A172 (cell line): ENCODE results near the gene CPNE5. TPM values are rescaled to one million over a fixed set of nuclear protein-coding genes. Genes with fewer than 3 reads are reported as not detected.

ENCODE experiments used
- DNase-seq: peaks from one replicate; pipeline ENCODE4 v3.0.0-alpha.2; 2015; ENCODE audit warnings: low spot score
- total RNA-seq: library from RNA; depleted of rRNA; stranded (reverse); fragments of >200 nt; shearing (Covaris generic); gene quantifications from 2 replicates; pipeline ENCODE4 v1.2.3, GENCODE V29; 2014; rRNA removed

Gene CPNE5
- 0.24 TPM in 1 of 2 replicates, not detected in the other for total RNA-seq

DNA sequence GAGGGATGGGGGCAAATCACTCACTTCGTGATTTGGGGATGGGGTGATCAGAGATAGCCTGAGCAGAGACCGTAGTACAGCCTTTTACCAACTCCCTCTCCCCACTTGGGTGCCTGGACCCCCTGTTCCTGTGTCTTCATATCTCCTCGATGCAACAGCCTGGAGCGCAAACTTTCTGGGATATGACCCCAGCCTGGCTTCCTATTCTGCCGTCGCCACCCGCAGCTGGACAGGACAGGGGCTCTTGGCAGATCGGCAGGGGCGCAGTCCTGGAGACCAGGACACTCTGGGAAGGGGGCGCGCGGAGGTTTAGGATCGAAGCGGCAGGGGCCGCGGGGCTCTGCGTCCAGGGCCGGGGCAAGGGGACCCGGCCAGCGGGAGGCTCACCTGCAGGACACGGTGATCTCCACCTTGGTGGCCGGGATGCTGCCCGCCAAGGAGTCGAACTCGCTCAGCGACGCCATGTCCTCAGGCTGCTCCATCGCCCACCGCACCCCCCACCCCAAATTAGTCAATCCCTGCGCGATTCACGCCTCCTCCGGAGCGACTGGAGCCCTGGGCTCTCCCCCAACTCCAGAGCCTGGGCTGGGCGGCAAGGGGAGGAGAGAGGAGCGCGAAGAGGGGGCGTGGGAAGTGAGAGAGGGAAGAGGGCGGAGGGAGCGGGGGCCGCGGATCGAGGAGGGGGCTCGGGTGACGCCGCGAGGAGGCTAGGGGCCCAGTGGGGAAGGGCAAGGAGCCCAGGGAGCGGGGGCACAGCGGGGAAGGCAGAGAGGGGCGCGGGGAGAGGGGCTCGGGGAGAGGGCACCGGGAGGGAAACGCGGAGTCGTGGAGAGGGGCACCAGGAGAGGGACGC lies at the start of gene CPNE5:
CPNE5 (minus strand) TSS at position 549 of the 853 bp plus-strand sequence; CDS start at position 482, 67 bp downstream.
- DNase-seq: no peak

DNA sequence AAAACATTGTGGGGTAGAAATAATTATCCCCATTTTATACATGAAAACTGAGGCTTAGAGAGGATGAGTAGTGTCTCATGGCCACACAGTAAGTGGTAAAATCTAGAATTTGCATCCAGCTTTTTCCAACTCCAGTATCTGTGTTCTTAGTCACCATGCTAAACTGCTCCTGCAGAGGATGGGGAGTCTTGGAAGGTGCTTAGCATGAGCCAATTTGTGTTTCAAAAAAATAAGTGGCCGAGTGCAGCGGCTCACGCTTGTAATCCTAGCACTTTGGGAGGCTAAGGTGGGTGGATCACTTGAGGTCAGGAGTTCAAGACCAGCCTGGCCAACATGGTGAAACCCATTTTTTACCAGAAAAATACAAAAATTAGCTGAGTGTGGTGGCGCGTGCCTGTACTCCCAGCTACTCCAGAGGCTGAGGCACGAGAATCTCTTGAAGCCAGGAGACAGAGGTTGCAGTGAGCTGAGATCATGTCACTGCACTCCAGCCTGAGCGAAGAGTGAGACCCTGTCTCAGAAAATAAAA lies 48.9 kb upstream of the CPNE5 start:
- DNase-seq: no peak

DNA sequence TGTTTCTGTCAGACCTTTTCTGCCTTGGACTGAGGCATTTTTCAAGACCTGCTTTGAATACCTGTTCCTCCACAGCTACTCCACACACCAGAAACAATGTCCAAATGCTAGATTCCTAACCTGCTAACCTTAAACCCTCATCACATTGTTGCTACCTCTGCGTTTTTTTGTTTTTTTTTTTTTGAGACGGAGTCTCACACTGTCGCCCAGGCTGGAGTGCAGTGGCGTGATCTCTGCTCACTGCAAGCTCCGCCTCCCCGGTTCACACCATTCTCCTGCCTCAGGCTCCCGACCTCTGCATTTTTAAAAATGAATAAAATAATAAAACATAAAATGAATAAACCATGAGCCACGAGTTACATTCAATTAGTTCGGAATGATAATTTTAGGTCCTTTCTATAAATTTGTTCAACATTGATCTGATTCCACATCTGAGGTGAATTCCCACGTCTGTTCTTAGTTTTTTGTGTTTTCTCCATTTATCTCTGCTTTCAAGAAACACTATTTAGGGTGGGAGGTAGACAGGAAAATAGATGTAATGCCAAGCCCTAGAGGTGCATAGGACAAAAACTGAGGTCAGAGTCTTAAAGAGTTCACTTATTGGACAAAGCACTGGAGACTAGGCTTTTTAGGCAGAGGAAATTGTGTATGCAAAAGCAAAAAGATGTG lies 47.8 kb upstream of the CPNE5 start:
- no peak for DNase-seq

DNA sequence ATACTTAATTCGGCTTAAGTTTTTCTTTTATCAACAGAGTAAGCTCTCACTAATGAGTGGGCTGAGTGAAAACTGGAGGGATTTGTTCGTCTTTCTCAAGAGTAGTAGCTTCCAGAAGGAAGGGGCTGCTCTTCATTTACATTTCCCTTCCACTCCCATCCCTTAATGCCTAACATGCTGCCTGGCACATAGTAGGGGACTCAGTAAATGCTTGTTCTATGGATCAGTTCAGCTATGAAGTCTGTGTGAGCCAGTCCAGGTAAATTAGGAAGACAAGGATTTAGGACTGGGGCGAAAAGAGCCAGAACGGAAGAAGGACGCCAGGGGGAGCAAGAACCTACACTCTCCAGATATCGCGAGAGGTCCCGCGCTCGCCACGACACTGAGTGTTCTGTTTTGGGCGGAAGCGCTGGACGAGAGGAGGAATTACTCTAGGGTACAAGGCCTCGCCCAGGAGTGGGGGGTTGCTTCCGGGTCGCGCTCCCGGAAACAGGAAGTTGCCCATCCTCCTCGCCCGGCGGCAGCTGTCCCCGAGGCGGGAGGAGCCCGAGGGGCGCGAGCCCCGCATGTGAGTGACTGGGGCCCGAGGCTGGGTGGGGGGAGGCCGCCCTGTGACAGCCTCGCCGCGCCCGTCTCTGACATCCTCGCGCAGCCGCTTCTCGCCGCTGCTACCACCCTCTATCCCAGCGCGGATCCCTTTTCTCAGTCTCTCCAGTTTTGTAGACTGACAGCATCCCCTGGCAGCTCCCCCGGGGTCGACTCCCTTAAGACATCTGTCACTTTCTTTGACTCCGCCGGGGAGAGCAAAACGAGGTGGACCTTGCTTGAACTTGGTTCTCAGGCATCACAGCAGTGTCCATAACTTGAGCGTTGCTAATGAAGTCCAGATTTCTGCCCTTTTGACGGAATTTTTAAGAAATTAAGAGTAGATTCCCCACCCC lies 46.5 kb upstream of the CPNE5 start, which contains the start of gene C6orf89:
C6orf89 (plus strand) TSS at position 492 of the 941 bp plus-strand sequence. CDS start 13,493 bp downstream, outside the sequence.
- peak; percentile 97 for DNase-seq

DNA sequence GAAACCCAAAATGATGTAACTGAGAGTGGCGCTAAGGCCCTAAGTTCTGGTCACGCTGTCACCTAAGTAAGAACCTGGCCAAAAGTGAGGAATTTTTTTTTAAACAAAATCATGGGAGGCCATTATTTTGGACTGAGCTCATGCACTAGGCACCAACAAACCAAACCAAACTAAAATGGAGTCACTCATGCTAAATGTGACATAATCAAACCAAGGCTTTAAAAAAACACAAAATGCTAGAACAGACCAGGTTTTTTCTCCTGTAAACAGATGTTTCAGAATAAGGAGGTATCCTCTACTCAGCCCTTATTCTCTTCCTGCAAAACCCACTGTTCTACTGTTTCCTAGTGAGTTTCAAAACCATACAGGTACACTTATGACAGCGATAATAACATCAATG lies 45.4 kb upstream of the CPNE5 start:
- DNase-seq: no peak

DNA sequence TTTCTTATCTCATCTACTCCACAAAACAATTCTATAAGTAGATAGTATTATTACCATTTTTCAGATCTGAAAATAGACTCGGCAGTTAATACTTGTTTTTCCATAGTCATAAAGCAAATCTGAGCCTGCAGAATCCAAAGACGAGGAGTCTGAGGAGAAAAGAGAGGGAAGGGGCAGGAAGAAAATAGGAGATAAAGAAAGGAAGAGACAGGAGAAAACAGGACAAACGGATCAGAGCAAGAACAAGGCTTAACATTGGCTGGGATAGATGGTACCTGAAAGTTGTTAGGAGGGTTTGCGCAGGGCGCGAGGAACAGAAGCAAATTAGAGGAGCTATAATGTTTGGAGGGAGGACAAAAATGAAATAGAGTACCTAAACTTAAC lies 36.0 kb upstream of the CPNE5 start:
- DNase-seq: no peak

DNA sequence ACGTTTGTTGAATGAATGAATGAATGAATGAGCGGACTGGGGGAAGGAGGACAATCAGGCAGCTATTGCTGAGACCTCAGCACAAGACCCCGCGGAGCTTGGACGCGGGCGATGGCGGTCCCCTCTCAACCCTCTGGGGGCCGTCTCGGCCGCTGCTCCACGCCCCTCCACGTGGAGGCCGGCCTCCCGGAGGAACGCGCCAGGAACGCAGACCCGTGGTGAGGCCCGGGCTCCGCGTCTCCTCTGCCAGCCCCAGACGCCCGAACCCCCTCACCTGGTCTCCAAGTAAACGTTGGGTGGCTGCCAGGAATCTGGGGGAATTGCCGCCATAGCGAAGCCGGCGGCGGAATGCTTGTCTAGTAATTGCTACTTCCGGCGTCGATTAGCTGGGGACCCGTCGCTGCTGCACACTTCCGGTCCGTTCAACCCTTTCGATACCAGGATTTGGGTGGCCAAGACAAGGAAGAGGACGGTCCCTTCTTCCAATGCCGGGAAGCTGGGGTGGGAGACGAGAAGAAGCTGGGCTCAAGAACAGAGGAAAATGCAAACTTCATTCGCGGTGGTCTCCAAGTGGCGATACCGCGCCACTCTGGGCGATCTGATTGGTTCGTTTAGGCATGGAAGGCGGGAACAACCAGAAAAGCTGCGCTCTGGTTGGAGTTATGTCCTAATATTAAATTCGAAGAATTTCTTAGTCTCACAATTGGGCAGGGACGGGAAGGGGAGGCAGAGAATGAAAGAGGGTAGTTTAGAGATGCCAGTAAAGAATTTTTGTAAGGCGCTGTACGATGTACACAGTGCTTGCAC lies 35.4 kb upstream of the CPNE5 start, which contains the start of gene PPIL1:
PPIL1 (minus strand) TSS at position 361 of the 807 bp plus-strand sequence; CDS start at position 330, 31 bp downstream.
- DNase-seq: peak; percentile 84

DNA sequence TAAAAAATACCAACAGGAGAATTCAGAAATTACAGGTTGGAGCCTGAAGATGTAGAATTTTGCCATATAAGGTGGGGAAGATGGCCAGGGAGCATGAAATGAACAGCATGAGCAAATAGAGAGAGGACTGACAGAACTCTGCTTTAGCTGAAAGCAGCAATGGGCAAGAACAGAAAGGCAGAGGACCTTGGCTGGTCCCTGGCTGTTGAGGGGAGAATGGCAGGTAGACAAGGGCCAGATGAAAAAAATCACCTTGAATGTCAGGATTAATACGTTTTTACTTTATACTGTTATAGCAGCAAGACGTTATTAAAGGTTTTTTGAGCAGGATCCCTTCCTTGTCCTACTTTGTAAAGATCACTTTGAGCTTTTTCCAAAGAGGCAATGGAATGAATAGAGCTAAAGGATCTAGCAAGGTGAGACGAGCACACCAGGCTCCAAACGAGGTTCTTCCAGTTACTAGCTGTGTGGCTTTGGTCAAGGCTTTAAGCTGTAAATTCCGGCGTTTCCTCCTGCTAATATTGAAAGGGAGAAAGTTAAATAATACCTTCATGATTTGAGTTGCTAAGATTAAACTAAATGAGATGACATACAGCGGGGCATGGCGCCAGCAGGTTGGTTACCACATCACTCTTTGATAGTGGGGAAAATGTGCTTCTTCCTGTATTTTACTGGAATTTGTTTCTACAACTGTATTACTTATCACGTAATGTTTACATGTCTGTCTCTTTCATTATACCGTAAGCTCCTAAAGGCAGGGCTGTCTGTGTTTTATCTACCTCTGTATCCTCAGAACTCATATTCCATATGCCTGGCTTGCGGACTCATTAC lies 34.6 kb upstream of the CPNE5 start:
- DNase-seq: peak; percentile 10

DNA sequence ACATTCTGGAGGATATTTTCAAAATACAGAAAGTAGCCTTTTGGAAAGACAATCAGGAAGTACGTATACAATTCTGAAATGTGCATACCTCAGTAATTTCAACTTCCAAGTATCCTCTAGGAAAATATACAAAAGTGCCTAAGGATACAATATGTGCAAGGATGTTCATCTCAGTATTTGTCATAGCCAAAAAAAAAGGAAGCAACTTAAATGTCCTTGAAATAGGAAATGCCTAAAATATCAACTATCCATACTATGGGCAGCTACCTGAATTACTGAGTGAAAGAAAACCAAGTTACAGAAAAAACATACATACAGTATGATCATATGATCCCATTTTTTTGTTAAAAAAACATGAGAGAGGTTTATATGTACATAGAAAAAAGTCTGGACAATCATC lies 33.9 kb upstream of the CPNE5 start:
- DNase-seq: no peak

DNA sequence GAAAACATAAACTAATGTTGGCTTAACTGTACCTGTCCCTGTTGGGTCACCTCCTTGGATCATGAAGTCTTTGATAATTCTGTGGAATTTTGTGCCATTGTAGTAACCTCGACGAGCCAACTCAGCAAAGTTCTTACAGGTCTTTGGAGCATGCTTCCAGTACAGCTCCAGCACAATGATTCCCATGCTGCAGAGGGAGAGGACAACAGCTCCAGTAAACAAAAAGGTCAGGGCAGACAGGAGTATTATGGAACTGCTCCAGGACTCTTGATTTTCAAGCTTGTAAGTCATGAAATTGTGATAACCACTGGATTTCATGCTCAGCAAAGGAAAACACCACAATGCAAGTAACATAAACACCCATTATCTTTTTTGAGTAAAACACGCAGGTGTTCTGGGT lies 32.4 kb upstream of the CPNE5 start:
- DNase-seq: no peak

DNA sequence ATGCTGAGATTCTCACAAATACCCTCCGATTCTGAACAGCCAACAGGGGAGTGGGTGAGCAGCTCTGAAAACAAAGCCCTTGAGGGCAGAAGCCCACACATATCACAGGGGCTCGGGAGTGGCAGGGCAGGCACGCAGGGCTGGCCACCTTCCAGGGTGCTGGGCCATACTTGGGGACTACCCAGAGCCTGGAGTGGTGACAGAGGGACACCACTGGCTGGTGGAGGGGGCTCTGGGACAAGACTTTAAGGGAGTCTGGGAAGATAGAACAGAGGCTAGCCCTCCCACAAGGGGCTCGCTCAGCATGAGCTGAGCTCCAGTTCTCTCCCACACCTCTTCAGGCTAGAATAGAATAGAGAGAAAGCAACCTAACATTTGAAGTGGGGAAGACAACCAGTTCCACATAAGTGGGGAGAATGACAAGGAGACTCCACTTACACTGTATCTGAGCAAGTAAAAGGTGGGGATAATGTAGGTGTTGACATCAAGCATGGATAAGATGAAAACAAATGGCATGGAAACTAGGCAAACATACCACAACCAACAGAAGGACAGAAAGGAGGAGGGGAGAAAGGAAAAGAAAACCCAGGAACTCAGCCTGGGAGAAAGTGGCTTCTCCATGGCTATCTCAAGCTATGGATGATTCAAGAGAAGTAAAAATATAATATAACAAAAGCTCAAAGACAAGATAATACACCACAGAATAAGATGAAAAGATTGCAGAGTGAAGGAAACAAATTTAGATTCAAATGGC lies 28.4 kb upstream of the CPNE5 start:
- DNase-seq: no peak

DNA sequence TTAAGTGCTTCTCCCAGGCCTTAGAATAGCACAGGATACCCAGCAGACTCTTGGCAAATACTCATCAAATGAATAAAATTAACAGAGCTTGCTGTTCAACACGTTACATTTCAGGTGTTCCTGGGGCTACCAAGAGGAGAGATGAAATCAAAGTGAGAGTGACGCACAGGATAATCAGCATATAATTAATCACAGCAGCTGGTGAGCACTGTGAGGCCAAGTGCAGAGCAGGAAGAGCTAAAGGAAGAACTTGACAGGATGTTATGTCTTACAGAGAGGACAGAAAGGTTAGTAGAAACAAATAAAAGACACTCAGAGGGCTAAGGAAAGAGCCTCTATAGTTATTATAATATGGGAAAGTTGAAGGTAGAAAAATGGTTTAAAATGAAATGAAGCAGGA lies 26.6 kb upstream of the CPNE5 start:
- DNase-seq: no peak

DNA sequence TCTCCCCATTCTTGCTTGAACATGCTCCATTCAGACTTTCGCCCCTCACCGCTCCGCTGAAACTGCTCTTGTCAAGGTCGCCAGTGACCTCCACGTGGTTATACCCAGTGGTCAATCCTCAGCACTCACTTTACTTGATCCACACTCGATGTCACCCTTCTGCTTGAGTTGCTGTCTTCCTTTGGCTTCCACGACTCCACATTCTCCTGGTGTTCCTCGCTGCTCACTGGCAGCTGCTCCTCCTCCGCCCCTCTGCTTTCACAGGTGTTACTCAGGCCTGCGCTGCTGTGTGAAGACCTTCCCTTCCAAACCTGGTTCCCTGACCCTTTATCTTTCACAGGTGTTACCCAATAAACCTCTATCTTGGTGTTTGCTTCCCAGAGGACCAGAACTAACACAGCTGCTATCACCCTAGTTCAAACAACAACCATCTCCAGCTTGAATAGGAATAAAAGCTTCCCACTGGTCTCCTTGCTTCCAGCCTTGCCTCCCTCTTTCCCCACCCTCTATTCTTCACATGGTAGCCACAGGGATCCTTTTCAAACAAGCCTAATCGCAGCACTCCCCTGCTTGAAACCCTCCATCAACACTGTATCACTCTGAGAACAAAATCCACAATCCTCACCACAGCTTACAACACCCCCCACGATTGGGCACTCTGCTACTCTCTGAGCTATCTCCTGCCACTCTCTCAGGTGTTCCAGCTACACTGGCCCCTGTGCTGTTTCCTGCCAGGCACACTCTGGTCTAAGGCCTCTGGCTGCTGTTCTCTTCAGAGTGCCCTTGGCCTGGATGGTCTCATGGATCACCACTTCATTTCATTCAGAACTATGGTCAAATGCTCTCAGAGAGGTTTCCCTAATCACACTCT lies 24.7 kb upstream of the CPNE5 start:
- no peak for DNase-seq

DNA sequence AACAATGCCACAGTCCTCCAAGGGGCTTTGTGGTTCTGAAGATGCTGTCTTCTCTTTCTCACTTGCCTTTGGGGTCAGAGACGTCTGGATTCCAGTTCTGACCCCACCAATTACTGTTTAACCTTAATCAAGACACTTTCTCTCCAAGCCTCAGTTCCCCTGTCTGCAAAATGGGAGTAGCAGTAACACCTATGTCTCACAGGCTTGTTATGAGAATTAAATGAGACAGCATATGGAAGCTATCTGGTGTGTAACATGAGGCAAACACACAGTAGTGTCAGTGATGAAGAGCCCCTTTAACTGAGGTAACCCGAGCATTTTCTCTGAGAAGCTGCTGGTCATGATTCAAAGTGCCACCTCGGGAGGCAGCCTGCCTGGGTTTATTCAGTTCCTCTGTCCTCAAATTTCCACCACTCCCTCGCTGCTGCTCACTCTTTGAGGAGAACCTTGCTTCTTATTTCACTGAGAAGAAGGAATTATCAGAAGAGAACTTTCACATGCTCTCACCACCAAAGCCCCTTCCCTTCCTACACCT lies 23.7 kb upstream of the CPNE5 start:
- DNase-seq: no peak

DNA sequence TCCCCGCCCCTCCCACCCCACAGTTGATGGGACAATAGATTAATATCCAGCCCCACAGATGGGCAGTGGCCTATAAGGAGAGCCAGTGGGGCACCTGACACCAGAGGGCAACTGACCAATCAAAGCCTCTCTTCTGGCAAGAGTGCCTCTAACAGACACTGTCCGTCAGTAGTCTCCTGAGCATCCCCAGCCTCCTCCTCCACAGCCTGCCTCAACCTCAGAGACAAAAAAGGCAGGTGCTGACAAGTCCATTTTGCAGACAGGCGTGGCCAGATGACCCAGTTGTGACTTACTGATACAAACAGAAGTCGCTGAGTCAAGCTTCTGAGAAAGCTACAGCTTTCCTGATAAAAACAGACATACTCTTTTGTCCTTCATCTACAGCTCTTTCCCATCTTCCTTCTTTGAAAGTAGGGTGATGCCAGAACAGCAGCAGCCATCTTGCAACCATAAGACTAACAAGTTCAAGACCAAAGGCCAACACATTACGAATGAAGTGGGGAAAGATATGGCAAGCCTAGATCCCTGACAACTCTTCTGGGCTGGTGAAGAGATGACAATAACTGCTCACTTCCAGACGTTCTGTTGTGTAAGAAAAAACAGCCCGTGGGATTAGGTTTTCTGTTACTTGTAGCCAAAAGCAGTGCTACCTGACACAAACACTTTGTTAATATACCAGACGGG lies 23.1 kb upstream of the CPNE5 start:
- peak; percentile 14 for DNase-seq

DNA sequence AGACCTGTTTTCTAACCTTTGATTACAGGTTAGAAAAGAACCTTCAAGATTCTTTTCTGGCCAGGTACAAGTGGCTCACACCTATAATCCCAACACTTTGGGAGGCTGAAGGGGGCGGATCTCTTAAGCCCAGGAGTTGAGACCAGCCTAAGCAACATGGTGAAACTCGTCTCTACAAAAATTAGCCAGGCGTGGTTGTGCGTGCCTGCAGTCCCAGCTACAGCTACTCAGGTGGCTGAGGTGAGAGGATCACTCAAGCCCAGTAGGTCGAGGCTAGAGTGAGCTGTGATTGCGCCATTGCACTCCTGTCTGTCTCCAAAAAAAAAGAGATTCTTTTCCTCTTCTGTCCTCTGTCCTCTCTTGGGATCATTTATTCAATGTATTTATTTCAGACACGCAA lies 20.9 kb upstream of the CPNE5 start:
- no peak for DNase-seq

DNA sequence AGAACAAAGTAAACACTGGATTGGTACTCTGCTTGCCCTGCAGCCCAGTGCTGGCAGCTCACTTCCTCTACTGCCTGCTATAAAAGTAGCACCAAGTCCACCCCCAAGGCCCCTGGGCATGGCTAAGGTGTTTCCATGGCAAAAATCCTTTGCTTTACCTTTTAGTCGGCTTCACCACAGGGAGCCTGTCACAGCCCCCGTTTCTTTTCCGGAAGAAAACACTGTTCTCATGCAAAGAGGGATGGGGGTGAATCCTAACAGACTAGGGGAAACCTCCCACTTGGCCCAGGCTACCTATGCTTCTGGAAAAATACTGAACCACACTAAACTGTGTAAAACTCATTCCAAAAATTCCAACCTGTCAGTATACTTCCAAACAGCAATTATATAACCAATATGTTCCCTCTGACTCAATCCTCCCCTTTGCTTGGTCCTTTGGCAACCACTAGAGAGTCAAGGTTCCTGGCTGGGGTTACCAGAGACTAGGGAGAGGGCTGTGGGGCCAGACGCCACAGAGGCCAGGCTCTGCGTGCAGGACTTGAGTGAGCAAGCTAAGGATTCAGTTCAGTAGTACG lies 19.2 kb upstream of the CPNE5 start:
- DNase-seq: peak; percentile 77
